GM19467 (cell line): ENCODE results near the gene PARP6.
"Not testable (repeated sequence)": the region's sequence is repeated elsewhere in the genome, so short reads cannot be mapped to it uniquely, and the experiment has no call there.

Experiments used
- ATAC-seq: cut with Tn5 transposase; IDR thresholded peaks from one replicate; pipeline ENCODE4 v1.9.1; 2021; ENCODE audit warnings: mild to moderate bottlenecking, moderate library complexity; ENCODE audit not compliant: unreplicated experiment

PARP6 gene

DNA sequence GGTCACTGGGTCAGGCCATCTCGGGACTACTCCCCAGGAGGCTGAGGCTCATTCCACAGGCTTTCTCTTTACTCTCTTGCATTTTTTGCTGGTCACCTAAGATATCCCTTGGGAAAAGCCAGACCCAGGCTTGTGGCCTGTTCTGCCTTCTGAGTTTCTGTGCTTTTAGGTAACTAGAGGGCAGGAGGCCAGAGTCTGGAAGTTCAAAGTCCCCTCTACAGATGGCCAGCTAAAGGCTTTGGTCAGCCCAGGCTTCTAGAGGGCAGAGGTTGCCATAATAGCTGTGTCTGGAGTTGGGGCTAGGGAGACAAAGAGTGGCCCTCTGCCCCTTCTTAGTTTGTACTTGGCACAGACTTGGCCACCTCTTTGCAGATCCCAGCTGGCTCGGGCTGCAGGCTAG is 8.4 kb upstream of the PARP6 start:
- ATAC-seq, result no peak

DNA sequence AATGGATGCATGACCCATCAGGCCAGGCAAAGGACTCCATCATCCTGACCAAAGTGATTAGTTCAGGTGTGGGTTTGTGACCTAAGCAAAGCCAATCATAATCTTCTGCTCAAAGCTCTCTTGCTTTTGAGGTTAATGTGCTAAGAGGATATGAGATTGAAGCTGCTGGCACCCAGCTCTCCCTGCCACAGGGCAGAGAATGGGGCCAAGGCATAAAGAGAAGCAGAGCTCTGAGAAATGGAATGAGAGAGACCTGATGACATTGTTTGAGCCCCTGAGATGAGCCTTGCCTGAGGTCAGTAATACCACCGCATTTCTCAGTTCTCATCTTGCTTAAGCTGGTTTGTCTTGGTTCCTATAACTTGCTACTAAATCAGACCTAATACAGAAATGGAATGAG is 6.4 kb upstream of the PARP6 start:
- ATAC-seq, result no peak

DNA sequence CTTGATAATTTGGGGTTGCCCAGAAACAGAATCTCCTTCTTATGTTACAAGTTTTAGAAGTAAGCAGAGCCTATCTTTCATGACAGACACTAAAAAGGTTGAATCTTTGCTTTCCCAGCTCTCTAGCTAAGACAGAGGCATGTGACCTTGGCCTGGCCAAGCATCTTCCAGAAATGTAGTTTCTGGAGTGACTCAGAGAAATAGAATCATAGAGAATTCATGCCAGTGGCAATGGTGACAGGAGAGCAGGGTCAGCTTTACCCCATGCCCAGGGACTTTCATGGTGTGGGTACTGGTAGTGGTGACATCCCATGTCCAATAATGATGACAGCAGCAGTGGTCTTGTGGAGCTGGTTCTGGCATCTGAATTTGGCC is 4.0 kb upstream of the PARP6 start:
- no peak for ATAC-seq

DNA sequence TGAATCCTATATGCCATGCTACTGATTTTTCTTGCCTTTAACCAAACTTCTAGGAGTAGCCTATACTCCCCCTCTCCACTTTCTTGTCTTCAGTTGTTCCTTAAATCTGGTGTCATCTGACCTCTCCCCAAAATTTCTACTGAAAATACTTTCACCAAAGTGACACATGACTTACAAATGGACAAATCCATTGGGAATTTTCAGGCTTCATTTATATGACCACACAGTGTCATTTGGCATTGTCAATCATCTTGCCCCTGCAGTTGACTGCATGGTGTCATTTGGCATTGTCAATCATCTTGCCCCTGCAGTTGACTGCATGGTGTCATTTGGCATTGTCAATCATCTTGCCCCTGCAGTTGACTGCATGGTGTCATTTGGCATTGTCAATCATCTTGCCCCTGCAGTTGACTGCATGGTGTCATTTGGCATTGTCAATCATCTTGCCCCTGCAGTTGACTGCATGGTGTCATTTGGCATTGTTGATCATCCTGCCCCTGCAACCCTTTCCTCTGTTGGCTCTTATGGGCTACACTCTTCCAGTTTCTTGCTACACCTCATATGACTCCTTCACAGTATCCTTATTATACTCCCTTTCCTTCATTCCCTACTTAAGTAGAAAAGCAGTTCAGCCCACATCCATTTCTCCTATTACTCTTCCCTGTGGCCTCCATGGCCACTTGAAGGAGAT is 3.4 kb upstream of the PARP6 start:
- not testable (repeated sequence) for ATAC-seq

DNA sequence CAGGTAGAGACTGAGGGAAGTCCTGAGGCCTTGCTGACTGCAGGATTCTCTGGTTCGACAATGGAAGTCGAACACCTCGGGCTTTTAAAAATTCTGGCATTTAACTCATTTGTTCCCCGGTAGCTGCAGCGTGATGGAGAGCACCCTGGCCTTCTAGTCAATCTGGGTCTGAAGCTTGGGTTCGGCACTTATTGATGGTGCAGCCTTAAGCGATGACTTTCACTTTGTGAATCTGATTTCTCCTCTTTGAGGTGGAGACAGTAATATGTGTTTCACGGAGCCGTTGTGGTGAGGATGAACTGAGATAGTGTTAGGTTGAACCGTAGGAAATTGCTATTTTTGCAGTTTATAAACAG is 621 bp upstream of the PARP6 start:
- no peak for ATAC-seq

DNA sequence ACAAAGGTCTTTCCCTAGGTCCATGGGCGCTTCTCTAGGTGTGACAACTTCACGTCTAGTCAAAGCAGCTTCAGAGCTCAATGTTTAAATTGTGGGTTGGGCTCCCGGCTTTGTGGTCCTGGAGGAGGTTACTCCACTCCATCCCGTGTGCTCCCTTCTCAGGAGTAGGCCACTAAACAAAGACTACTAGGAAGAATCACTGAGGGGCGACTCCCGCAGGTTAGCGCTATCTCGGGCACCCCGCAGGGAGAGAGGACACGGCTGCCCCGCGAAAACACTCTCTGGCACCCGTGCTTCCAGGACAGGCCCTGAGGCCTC is 500 bp downstream of the PARP6 start:
- peak; percentile 6 for ATAC-seq

DNA sequence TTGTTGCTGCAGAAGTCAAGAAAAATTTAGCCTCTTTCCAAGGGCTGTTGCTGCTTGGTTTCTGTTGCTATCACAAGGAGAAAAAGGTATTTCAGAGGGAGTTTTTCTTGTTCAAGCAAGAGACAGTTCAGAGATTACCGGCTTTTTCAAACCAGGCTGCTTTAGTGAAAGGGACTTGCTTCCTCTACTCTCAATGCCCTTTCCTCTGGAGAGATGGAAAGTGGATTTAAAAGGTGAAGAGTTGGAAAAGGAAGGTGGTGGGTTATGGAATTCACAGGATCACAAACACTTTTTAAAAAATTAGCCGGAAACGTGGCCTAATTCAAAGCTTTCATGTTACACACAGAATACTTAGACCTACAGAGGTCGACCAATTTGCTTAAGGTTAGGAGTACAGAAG is 1.1 kb downstream of the PARP6 start:
- ATAC-seq, result no peak

DNA sequence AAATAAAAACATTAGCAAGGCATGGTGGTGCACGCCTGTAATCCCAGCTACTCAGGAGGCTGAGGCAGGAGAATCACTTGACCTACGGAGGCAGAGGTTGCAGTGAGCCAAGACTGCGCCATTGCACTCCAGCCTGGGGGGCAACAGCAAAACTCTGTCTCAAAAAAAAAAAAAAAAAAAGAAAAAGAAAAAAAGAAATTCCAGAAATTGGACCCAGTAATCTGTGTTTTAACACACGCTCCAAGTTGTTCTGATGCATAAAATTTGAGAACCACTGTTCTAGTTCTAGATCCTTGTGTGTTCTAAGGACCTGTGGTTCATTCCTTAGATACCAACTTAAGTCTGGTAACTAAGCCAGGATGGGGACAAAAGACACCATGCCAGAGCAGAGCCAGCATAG is 2.6 kb downstream of the PARP6 start:
- no peak for ATAC-seq

DNA sequence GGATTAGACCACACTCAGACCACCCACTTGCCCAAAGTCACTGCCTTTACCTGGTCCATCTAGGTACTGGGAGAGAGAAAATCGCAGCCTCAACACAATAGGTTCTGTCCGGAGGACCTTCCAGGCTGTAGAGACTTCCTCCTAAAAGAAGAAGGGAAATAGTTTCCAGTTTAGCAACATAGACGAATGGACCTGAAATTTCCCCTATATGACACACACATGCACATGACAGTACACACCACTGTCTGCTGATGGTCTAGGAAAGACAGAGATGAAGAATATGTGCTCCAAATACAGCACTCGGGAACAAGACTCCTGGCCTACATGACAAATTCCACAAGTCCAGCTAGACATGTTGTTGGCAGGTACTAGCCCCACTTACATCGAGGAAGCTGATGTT is 7.3 kb downstream of the PARP6 start:
- no peak for ATAC-seq

DNA sequence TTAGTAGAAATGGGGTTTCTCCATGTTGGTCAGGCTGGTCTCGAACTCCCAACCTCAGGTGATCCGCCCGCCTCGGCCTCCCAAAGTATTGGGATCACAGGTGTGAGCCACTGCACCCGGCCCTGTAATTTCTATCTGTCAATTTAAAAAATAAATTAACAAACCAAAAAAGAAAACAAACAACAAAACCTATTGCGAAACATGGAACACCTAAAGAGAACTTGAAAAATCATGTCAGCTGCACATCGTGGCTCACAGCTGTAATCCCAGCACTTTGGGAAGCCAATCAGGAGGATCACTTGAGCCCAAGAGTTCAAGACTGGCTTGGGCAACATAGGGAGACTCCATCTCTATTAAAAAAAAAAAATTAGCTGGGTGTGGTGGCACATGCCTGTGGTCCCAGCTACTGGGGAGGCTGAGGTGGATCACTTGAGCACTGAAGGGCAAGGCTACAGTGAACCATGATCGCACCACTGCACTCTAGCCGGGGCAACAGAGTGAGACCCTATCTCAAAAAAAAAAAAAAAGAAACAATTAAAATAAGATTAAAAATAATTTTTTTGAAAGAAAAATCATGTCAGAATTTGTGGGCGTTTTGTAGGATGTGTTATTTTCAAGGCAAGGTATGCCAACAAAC is 19.6 kb downstream of the PARP6 start:
- no peak for ATAC-seq

DNA sequence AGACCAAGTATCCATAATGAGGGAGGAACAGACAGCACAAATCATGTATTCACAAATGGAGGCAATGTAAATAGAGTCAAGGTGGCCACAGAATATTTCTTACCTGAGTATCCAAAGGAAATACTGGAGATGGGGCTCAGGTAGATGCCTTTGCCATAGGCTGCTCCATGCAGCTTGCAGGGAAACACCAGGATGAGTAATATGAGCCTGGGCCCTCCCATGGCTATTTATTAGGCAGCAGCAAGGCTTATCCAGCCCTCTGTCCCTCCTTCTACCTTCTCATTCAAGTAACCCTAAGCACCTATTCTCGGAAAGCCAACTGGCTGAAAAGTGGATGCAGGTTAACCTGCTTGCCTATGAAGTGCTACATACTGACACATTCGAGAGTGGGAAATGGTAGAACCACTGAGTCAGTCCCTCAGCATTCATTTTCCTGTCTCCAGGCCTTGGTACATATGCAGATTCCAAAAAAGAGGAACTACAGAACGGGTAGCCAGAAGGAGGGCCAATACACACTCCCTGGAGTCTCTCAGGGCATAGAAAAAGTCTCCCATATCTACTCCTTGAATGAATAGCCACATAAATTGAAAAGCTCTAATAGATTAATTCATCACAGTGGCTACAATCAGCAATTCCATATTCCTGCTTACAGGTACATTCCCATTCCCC is 23.1 kb downstream of the PARP6 start:
- ATAC-seq, result no peak

DNA sequence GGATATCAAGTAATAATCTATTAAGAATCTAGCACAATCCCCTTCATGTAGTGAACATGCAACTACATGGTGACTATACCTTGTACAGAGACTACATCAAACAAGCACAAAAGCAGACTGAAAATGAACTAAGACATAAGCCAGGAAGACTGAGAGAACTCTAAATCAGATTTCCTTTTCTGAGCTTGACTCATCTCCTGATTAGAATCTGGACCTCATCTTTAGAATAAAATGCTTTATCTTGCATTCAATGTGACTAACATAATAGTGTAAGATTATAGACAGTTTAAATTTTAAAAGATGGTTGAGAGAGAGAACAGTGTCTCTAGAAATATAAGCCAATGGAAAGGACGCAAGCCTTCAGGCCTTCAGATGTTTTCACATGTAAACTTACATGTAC is 23.8 kb downstream of the PARP6 start:
- no peak for ATAC-seq

DNA sequence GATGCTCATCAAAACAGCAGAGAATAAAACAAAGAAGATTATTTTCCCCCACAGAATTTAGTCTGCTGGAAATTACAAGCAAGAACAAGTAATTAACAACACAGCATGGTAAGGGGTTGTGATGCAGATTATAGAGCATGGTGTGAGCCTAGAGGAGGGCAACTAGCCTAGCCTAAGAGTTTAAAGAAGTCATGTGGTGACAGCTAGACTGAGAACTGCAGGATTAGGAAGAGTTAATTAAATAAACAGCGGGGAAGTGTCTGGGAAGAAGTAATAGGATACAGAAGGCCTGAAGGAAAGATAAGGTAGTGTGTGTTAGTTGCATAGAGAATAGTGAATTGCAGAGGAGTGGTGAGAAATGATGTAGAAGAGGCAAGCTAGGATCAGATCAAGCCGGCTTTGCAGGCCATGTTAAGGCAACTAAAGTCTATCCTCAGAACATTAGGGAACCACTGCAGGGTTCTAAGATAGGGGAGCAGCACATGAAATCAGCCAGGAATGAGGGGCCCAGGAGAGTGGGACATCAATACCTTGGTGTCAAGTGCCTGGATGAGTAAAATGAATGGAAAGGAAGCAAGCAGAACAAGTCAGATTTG is 29.5 kb downstream of the PARP6 start:
- no peak for ATAC-seq

DNA sequence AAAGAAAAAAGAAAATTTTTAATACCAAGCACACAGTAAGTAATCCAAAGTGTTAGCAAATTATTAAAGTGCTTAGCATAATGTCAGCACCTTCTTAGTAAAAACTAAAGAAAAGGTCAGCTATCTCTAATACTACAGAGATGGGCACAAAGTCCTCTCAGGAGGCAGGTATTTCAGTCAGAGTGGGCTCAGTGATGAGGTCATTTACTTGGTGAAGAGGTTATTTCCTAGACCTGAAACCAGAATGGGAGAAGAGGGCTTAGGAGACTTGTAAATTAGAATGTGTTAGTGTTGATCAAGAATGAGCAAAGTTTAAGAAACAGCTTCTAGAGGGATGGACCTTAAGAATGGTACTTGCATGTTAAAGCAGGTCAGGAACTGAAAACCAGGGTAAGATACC is 32.7 kb downstream of the PARP6 start:
- no peak for ATAC-seq

DNA sequence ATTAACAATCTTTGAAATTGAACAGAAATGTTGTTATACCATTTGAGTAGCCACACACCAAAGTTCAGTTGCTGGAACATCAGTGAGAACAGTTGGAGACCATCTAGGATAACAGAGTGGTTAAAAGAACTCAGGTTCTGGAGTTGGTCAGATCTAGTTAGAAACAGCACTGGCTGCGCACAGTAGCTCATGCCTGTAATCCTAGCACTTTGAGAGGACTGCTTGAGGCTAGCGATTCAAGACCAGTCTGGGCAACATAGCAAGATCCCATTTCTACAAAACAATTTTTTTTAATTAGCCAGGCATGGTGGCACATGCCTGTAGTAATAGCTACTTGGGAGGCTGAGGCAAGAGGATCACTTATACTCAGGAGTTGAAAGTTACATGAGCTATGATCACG is 33.8 kb downstream of the PARP6 start:
- no peak for ATAC-seq

DNA sequence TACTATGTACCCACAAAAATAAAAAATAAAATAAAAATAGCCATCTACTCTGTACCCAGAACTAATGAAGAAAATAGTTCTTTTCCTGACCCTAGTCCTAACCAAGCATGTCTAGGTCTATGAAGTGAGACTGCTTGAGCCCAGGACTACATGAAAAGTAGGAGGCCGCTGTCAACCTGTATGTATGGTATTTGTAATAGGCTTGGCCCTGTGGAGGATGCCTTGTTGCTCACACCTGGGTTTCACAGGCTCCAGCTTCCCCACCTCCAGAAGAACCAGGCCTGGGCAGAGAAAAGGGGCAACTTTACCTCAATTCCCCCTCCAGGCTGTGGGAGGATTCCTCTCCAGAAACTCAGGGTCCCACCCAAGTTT is 34.5 kb downstream of the PARP6 start:
- no peak for ATAC-seq

DNA sequence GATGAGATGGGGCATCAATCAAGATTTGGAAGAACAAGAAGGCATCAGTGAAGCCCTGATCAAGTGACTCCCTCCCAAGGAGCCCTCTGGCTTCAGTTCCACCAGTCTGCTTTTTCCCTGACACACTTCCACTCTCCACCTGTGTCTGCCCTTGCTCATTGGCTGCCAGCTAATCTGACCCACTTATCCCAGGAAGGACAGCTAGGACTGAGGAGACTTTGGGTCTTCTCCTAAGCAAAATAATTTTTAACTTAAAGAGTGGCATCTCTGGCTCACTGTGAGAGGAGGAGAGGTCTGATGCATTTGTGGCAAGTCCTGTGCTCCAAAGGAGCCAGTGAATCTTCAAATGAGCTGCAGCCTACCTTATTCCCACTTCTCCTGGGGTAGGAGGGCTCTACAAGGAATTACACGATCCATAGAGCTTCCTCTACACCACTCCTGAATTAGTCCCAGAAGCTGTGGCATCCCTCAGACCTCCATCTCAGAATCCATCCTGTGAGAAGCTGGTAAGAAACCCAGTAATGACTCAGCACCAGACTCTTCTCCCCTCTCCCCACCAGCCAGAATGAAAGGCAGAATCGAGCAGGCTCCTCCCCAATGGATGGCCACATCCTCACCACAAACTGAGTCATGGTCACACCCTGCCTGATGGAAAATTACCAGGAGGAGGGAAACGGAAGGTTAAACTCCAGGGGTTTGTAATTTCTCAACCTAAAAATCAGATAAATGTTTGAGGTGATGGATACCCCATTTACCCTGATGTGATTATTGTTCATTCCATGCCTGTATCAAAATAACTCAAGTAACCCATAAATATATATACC is 35.1 kb downstream of the PARP6 start:
- peak; percentile 69 for ATAC-seq

DNA sequence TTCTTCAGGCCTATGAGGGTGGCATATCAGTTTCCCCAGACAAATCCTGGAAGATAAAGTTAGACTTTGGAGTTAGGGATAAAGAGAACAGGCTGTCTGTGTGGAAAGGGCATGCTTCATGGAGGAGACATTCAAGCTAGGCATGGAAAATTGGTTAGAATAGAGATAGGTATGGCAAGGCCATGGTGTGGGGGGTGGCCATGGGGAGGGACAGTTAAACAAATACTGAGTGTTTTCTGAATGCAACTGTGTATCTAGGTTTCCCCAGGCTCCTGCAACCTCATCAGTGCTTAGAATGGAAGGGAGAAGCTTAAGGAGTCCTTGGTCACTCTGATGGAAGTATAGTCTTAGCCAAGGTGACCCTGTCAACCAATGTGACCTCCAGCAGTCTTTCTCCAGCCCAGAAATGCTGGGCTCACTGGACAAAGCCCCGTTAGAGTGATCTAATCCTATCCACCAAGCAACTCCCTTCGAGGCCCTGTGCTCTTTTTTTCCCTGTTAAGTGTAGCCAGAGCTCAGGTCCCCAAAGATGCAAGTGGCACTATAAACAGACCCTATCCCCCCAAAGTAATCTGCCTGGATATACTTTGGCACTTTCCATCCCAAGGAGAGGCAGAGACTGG is 35.9 kb downstream of the PARP6 start:
- no peak for ATAC-seq

DNA sequence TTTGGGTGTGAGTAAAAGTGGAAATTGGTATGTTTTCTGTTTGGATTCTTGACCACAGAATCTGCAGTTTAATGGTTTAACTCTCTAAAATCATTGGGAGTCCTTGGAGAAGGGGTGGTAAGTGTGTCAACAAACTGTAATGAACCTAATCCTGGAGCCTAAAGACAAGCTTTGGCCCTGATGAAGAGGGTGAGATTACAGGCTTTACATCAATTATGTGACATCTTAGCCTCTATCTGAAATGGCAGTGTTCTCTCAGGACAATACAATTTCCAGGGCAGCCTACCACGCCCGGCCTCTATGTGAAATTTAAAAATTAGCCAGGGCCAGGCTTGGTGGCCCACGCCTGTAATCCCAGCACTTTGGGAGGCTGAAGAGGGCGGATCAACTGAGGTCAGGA is 37.1 kb downstream of the PARP6 start:
- ATAC-seq, result no peak

DNA sequence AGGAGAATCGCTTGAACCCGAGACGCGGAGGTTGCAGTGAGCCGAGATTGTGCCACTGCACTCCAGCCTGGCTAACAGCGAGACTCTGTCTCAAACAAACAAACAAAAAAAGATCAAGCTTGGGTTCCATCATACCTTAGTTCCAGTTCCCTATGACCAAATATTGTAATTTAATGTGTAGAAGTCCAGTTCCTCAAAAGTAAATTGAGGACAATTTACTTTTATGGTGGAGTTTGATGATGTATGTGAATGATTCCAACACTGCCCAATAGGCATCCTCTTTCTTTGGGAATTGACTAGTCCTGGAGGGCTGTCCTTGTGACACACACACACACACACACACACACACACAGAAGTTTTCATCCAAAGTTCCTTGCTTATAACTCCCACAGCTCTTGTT is 38.6 kb downstream of the PARP6 start:
- ATAC-seq, result no peak

DNA sequence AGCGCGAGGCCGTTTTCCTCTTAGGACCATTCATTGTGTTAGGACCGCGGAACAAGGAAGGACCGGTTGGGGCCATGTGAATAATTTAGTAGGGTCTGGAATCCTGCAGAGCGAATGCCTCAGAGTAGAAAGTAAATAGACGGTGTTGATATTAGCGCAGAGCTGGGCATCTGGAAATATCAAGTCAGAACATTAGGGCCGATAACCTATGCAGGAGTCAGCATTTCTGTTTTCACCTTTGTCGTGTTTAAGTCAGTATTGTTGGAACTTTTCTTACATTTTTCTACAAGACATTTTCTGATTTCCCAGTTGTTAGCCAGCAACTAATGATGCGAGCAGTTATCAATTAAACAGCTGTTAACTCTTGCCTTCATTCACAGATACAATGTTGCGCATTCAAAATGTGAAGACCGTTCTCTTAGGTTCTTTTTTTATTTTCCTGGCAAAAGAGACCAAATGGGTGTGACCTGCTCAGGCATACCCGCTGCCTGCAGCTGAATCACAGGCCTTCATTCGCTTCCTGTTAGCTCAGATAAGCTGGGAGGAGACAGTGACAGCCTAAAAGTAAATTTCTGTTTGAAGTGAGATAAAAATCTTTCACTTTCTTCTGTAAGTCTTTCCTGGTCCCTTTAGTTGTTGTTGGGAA is 40.4 kb downstream of the PARP6 start:
- no peak for ATAC-seq
